ENCODE data around the gene LIPC.

The LIPC gene

DNA sequence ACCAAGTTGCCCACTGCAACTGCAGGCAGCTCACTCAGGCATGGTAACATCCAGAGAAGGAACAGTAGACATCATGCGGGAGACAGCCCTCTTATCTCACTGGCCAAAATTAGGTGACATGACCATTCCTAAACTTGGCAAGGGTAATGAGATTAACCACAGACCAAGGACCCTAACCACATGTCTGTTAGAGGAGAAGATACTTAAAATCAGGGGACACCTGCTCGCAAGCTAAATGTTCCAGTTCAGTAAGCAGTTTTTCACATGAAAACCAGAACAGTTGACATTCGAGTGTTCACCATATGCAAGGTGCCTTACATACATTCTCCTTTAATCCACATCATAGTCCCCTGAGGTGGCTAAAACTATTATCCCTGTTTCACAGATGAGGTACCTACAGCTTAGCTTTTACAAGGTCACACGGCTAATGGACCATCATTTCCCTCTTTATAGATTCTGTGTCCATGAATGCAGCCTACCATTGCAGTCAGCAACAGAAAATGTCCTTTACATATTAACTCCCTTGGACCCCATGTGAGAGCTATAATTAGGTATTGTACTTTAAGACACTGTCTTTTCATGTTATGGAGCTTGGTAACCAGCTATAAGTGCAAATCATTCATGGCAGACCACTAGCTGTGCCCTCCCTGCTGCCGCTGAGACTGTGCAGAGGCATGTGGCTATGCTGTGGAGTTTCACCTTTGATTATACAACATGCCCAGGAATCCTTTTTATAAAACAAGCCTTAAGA, 154.1 kb downstream of the LIPC start:
- Histone ChIP-seq H3K4me3 (ENCODE audit: low read depth in 1 of 2, low read length in 2 of 2) (no peak overlapping the region), H3K27ac (ENCODE audit: low read length) (no peak overlapping the region), H3K4me1 (ENCODE audit: control insufficient read depth in 1 of 2, insufficient read depth in 2 of 2, low read length in 2 of 2) (no peaks in the 10 kb centered on the region), H3K9me3 (ENCODE audit: control insufficient read depth in 1 of 2, low read length in 2 of 2) (peaks cover 3 to 9% of the 10 kb centered on the region in 2 donors), H3K36me3 (ENCODE audit: control insufficient read depth in 1 of 2, insufficient read depth in 2 of 2, low read length in 2 of 2) (no peaks in the 10 kb centered on the region), H3K27me3 (ENCODE audit: low read depth, low read length) (no peaks in the 10 kb centered on the region)

DNA sequence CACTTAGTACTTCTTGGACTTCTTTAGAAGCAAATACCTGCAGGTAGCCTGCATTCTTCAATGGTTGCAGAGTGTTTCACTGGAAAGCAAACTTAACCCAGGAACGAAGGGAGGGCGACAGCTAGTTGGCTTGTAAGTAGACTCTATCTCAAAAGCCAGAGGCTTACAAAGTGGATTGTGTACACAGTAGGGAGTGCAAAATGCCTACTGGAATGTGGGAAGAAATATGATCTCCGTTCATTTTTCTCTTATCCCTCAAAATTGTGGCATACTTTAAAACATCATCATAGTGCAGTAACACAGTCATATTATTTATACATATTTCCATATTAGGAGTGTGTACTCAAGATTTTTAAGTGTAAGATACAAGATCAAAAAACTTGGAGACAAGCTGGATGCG, 155.7 kb downstream of the LIPC start:
- H3K36me3 ChIP-seq (ENCODE audit: control insufficient read depth in 1 of 2, insufficient read depth in 2 of 2, low read length in 2 of 2): no peaks in the 10 kb centered on the region
- no peak overlapping the region for H3K27ac ChIP-seq (ENCODE audit: low read length)
- H3K9me3 ChIP-seq (ENCODE audit: control insufficient read depth in 1 of 2, low read length in 2 of 2): peaks cover 3 to 9% of the 10 kb centered on the region in 2 donors
- no peaks in the 10 kb centered on the region for H3K4me1 ChIP-seq (ENCODE audit: control insufficient read depth in 1 of 2, insufficient read depth in 2 of 2, low read length in 2 of 2)
- no peaks in the 10 kb centered on the region for H3K27me3 ChIP-seq (ENCODE audit: low read depth, low read length)
- H3K4me3 ChIP-seq (ENCODE audit: low read depth in 1 of 2, low read length in 2 of 2): no peak overlapping the region

DNA sequence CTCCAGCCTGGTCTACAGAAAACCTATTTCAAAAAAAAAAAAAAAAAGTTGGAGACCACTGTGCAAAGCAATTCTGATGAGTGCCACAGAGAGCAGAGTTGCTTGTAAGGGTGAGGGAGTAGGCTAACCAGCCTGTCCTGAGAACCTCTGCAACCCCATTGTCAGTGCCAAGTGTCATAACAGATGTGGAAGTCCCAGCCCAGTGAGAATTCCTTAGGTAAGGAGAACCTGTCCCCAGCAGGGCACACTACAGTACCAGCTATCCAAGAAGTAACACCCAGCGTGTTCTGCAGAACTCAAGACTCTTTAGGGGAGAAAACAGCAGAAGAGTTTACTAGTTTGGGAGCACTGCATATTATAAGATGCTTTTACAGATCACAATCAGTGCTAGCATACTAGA, 156.3 kb downstream of the LIPC start:
- no peaks in the 10 kb centered on the region for H3K36me3 ChIP-seq (ENCODE audit: control insufficient read depth in 1 of 2, insufficient read depth in 2 of 2, low read length in 2 of 2)
- H3K27me3 ChIP-seq (ENCODE audit: low read depth, low read length): no peaks in the 10 kb centered on the region
- H3K27ac ChIP-seq (ENCODE audit: low read length): no peak overlapping the region
- H3K9me3 ChIP-seq (ENCODE audit: control insufficient read depth in 1 of 2, low read length in 2 of 2): peaks cover 3 to 4% of the 10 kb centered on the region in 2 donors
- H3K4me1 ChIP-seq (ENCODE audit: control insufficient read depth in 1 of 2, insufficient read depth in 2 of 2, low read length in 2 of 2): no peaks in the 10 kb centered on the region
- no peak overlapping the region for H3K4me3 ChIP-seq (ENCODE audit: low read depth in 1 of 2, low read length in 2 of 2)

DNA sequence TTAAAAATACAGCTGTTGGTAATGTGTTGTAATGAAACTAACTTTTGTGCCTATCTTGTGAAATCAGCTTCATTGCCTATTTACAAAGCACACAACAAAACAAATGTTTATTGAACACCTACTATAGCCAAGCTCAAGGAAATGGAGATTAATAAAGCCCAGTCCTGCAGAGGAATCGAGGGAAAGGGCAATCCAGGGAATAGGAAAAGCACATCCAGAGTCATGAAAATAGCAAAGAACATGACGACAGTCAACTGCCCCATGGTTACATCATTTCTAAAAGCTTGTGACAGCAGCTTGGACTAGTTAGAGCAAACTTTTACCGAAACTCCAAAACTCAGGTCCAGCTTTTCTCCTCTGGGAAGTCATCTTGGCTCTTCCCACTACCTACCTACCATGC, 157.3 kb downstream of the LIPC start:
- Histone ChIP-seq H3K36me3 (ENCODE audit: control insufficient read depth in 1 of 2, insufficient read depth in 2 of 2, low read length in 2 of 2) (no peaks in the 10 kb centered on the region), H3K4me1 (ENCODE audit: control insufficient read depth in 1 of 2, insufficient read depth in 2 of 2, low read length in 2 of 2) (no peaks in the 10 kb centered on the region), H3K9me3 (ENCODE audit: control insufficient read depth in 1 of 2, low read length in 2 of 2) (no peaks in the 10 kb centered on the region), H3K27ac (ENCODE audit: low read length) (no peak overlapping the region), H3K27me3 (ENCODE audit: low read depth, low read length) (no peaks in the 10 kb centered on the region), H3K4me3 (ENCODE audit: low read depth in 1 of 2, low read length in 2 of 2) (no peak overlapping the region)

DNA sequence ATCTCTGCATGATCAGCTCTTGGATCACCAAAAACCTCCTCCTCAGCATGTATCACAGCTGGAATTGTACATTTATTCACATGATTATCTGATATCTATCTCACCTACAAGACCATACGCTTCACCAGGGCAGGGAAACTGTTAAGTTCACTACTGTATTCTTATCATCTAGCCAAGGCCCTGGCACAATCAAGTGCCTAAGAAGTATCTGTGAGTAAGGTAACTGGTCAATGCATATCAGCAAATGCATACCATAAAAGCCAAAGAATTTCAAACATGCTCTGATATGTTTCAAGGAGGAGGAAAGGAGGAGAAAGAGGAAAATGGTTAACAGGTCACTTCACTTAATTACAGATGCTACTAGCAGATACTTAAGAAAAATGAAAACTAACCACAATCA, 158.4 kb downstream of the LIPC start:
- Histone ChIP-seq H3K36me3 (ENCODE audit: control insufficient read depth in 1 of 2, insufficient read depth in 2 of 2, low read length in 2 of 2) (no peaks in the 10 kb centered on the region), H3K4me3 (ENCODE audit: low read depth in 1 of 2, low read length in 2 of 2) (no peak overlapping the region), H3K27ac (ENCODE audit: low read length) (no peak overlapping the region), H3K9me3 (ENCODE audit: control insufficient read depth in 1 of 2, low read length in 2 of 2) (no peaks in the 10 kb centered on the region), H3K4me1 (ENCODE audit: control insufficient read depth in 1 of 2, insufficient read depth in 2 of 2, low read length in 2 of 2) (no peaks in the 10 kb centered on the region), H3K27me3 (ENCODE audit: low read depth, low read length) (no peaks in the 10 kb centered on the region)

DNA sequence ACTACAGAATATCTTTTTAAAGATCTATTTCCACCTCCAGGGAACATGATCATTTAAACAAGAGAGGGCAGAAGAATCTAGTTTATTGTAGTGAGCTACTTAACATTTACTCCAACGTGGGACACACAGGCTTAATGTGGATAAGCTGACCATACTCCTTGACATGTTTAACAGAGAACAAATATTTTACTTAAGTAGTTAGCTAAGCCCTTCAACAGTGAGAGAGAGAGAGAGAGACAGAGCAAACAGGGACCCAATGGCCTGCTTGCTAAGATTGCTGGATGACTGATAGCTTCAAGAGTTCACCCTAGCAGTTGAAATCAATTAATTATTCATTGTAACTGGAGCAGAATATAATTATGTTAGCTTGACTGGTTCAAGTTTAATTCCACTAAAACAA, 159.1 kb downstream of the LIPC start:
- H3K36me3 ChIP-seq (ENCODE audit: control insufficient read depth in 1 of 2, insufficient read depth in 2 of 2, low read length in 2 of 2): peaks cover 0 to 3% of the 10 kb centered on the region in 2 donors

DNA sequence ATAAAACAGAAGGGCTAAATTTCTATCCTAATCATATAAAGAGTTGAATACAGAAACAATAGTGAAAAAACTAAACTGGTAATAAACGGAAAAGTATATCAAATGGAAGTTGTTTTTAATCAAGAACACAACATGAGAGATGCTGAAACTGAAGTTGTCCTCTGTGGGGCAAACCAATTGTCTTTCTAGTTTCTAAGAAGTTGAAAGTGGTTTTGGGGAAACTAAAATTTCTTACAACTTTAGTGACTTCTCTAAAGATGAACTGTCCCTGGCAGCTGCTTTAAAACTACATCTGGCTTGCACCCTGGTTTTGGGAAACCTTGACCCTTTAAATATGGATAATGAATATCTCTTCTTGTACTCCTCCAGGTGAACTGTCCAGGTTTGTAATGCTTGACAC, 162.1 kb downstream of the LIPC start:
- no peaks in the 10 kb centered on the region for H3K4me1 ChIP-seq (ENCODE audit: control insufficient read depth in 1 of 2, insufficient read depth in 2 of 2, low read length in 2 of 2)
- H3K36me3 ChIP-seq (ENCODE audit: control insufficient read depth in 1 of 2, insufficient read depth in 2 of 2, low read length in 2 of 2): peaks cover 6 to 12% of the 10 kb centered on the region in 2 donors
- H3K9me3 ChIP-seq (ENCODE audit: control insufficient read depth in 1 of 2, low read length in 2 of 2): no peaks in the 10 kb centered on the region
- no peak overlapping the region for H3K4me3 ChIP-seq (ENCODE audit: low read depth in 1 of 2, low read length in 2 of 2)
- H3K27ac ChIP-seq (ENCODE audit: low read length): no peak overlapping the region
- H3K27me3 ChIP-seq (ENCODE audit: low read depth, low read length): no peaks in the 10 kb centered on the region

More for the DNA sequence above, 159.1 kb downstream of the LIPC start:
- Histone ChIP-seq H3K9me3 (ENCODE audit: control insufficient read depth in 1 of 2, low read length in 2 of 2) (no peaks in the 10 kb centered on the region), H3K4me3 (ENCODE audit: low read depth in 1 of 2, low read length in 2 of 2) (no peak overlapping the region), H3K4me1 (ENCODE audit: control insufficient read depth in 1 of 2, insufficient read depth in 2 of 2, low read length in 2 of 2) (no peaks in the 10 kb centered on the region), H3K27me3 (ENCODE audit: low read depth, low read length) (no peaks in the 10 kb centered on the region), H3K27ac (ENCODE audit: low read length) (no peak overlapping the region)

DNA sequence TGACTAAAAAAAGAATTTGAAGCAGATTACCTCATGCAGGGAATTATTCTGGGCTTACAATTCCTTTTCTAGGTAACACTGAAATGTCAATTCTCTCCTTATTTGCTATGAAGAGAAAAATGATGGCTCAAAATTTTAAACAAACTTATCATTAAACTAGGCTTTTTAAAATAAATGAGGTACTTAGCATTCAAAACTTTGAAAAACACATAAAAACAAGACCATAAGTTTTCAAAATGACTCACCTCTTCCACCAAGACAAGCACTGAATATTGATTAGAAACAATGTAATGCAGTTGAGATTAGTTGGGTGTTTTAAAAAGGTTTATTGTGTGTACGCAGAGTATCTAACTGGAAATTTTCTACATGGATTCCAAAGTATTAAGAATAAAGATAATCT, 163.1 kb downstream of the LIPC start:
- H3K36me3 ChIP-seq (ENCODE audit: control insufficient read depth in 1 of 2, insufficient read depth in 2 of 2, low read length in 2 of 2): peaks cover 6 to 12% of the 10 kb centered on the region in 2 donors
- no peaks in the 10 kb centered on the region for H3K27me3 ChIP-seq (ENCODE audit: low read depth, low read length)
- no peaks in the 10 kb centered on the region for H3K4me1 ChIP-seq (ENCODE audit: control insufficient read depth in 1 of 2, insufficient read depth in 2 of 2, low read length in 2 of 2)
- no peak overlapping the region for H3K4me3 ChIP-seq (ENCODE audit: low read depth in 1 of 2, low read length in 2 of 2)
- H3K9me3 ChIP-seq (ENCODE audit: control insufficient read depth in 1 of 2, low read length in 2 of 2): no peaks in the 10 kb centered on the region
- H3K27ac ChIP-seq (ENCODE audit: low read length): no peak overlapping the region

DNA sequence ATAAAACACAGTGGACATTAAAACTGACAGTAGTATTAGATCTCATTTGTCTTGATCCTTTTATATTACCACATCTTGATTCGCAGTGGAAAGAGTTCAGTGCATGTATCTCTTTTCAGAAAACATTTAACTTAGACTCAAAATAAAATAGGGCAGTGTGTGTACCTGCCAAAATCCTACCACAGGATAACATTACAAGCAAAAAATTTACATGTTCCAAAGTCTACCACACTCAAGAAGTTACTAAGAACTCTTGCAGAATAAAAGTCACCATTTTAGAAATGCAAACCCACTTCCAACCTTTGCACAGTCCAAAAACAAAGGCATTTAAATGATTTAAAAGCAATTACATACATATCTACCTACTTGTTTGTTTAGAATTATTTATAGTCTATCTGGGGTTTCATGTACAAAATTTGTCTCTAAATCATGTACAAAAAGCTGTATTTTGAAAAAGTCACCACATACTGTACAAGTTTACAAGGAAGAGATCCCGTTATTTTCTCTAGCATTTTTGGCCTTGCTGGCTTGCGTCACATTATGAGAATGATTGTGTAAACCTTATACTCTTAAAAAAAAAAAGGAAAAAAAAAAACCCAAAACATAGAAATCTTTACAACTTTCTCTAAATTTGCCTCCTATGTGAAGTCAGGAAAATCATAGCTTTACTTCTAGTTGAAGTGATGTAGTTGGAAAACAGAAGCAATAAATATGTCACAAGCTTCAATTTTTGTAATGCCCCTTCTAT, 163.9 kb downstream of the LIPC start:
- Histone ChIP-seq H3K27ac (ENCODE audit: low read length) (no peak overlapping the region), H3K36me3 (ENCODE audit: control insufficient read depth in 1 of 2, insufficient read depth in 2 of 2, low read length in 2 of 2) (peaks cover 6 to 12% of the 10 kb centered on the region in 2 donors), H3K4me1 (ENCODE audit: control insufficient read depth in 1 of 2, insufficient read depth in 2 of 2, low read length in 2 of 2) (no peaks in the 10 kb centered on the region)

DNA sequence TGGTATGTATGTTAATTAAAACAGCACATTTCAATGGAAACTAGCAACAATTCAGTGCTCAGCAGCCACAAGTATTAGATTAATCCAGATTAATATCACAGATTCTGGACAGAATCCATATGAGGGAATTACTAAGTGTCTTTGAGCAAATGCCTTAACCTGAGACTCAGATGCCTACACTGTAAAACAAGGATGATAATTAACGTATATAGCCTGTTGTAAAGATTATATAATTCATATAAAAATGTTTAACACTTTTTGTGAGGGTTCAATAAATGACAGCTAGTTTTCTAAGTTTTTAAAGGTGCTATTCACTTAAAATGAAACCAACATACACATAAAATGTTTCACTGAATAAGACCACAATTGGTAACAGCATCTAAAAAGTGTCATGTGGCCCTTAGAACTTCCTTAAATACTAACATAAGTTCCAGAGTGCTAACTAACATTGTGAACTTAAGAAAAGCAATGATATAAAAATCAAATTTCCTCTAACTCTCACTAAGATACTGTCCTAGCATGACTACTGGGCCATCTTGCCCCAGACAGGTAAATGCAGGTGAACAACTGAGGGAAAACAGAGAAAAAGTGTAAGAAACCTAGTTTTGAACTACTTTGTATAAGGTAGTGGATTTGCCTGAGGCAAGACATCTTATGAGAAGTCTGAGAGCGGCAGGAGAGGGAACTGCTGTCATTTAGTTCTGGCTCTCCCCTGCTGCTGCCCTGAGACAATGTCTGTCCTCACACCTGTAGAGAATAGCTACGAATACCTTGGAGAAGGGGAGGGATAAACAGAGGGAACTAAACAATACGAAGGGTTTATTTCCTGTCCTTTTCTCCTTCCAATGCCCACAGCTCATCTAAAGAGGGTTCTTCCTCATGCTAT, 166.4 kb downstream of the LIPC start:
- Histone ChIP-seq H3K4me3 (ENCODE audit: low read depth in 1 of 2, low read length in 2 of 2) (no peak overlapping the region), H3K27ac (ENCODE audit: low read length) (no peak overlapping the region), H3K4me1 (ENCODE audit: control insufficient read depth in 1 of 2, insufficient read depth in 2 of 2, low read length in 2 of 2) (no peaks in the 10 kb centered on the region), H3K27me3 (ENCODE audit: low read depth, low read length) (no peaks in the 10 kb centered on the region), H3K9me3 (ENCODE audit: control insufficient read depth in 1 of 2, low read length in 2 of 2) (no peaks in the 10 kb centered on the region), H3K36me3 (ENCODE audit: control insufficient read depth in 1 of 2, insufficient read depth in 2 of 2, low read length in 2 of 2) (peaks cover 6 to 16% of the 10 kb centered on the region in 2 donors)

More for the DNA sequence above, 163.9 kb downstream of the LIPC start:
- Histone ChIP-seq H3K4me3 (ENCODE audit: low read depth in 1 of 2, low read length in 2 of 2) (no peak overlapping the region), H3K27me3 (ENCODE audit: low read depth, low read length) (no peaks in the 10 kb centered on the region), H3K9me3 (ENCODE audit: control insufficient read depth in 1 of 2, low read length in 2 of 2) (no peaks in the 10 kb centered on the region)

DNA sequence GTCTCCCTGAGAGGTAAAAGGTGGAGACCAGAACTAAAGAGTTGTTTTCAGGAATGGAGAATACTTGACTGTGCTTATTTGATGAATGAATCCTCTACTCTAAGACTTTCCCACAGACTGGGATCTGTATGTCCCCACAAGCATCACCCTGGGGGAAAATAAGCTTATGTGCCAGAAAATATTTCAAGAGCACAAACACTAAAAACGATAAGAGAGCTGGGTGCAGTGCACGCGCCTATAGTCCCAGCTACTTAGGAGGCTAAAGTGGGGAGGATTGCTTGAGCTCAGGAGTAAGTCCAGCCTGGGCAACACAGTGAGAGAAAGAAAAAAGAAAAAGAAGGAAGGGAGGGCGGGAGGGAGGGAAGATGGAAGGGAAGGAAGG, 167.0 kb downstream of the LIPC start:
- Histone ChIP-seq H3K4me3 (ENCODE audit: low read depth in 1 of 2, low read length in 2 of 2) (no peak overlapping the region), H3K9me3 (ENCODE audit: control insufficient read depth in 1 of 2, low read length in 2 of 2) (no peaks in the 10 kb centered on the region), H3K27me3 (ENCODE audit: low read depth, low read length) (no peaks in the 10 kb centered on the region), H3K27ac (ENCODE audit: low read length) (no peak overlapping the region), H3K4me1 (ENCODE audit: control insufficient read depth in 1 of 2, insufficient read depth in 2 of 2, low read length in 2 of 2) (no peaks in the 10 kb centered on the region), H3K36me3 (ENCODE audit: control insufficient read depth in 1 of 2, insufficient read depth in 2 of 2, low read length in 2 of 2) (peaks cover 6 to 20% of the 10 kb centered on the region in 2 donors)
